DOHH2 (cell line): ENCODE results near the gene ANKRD33.
"Not testable (repeated sequence)": the region's sequence is repeated elsewhere in the genome, so short reads cannot be mapped to it uniquely, and the experiment has no call there.

Experiments used
- H3F3A ChIP-seq: fragments of 200-600 bp; sonication (generic), shearing (Covaris generic); 2 replicates; pipeline ENCODE4 v1.6.0; 2016; ENCODE audit warnings: antibody characterized with exemption, mild to moderate bottlenecking; ENCODE audit not compliant: control insufficient read depth, insufficient read depth
- H3K27ac ChIP-seq: fragments of 200-600 bp; sonication (generic); 2 replicates; pipeline ENCODE4 v1.5.1; 2014; ENCODE audit warnings: low read depth, mild to moderate bottlenecking, low read length, moderate library complexity
- H3K27me3 ChIP-seq: fragments of 200-600 bp; sonication (generic); 2 replicates; pipeline ENCODE4 v1.6.1; 2014; ENCODE audit warnings: mild to moderate bottlenecking, low read length, mixed read lengths; ENCODE audit not compliant: control insufficient read depth
- H3K36me3 ChIP-seq: fragments of 200-600 bp; sonication (generic); 2 replicates; pipeline ENCODE4 v1.6.1; 2014; ENCODE audit warnings: mild to moderate bottlenecking, low read length, moderate library complexity, mixed read lengths; ENCODE audit not compliant: control insufficient read depth
- H3K4me1 ChIP-seq: fragments of 200-600 bp; sonication (generic); 2 replicates; pipeline ENCODE4 v1.6.1; 2014; ENCODE audit warnings: mild to moderate bottlenecking, low read length, mixed read lengths; ENCODE audit not compliant: control insufficient read depth
- H3K4me2 ChIP-seq: fragments of 200-600 bp; sonication (generic); 2 replicates; pipeline ENCODE4 v1.6.0; 2014; ENCODE audit warnings: mild to moderate bottlenecking, low read length, moderate library complexity
- H3K4me3 ChIP-seq: fragments of 200-600 bp; sonication (generic); 2 replicates; pipeline ENCODE4 v1.5.1; 2014; ENCODE audit warnings: mild to moderate bottlenecking, low read length, mixed read lengths
- H3K79me2 ChIP-seq: fragments of 200-600 bp; sonication (generic); 2 replicates; pipeline ENCODE4 v1.6.1; 2014; ENCODE audit warnings: mild to moderate bottlenecking, low read length, mixed read lengths; ENCODE audit not compliant: control insufficient read depth
- H3K9me2 ChIP-seq: fragments of 200-600 bp; sonication (generic); replicated peaks from 2 replicates; pipeline ENCODE4 v1.6.1; 2014; ENCODE audit warnings: mild to moderate bottlenecking, low read length, mixed read lengths; ENCODE audit not compliant: control insufficient read depth
- H3K9me3 ChIP-seq: fragments of 200-600 bp; sonication (generic); 2 replicates; pipeline ENCODE4 v1.6.1; 2014; ENCODE audit warnings: antibody characterized with exemption, low read length, mixed read lengths; ENCODE audit not compliant: control insufficient read depth, insufficient read depth
- H4K20me1 ChIP-seq: fragments of 200-600 bp; sonication (generic); 2 replicates; pipeline ENCODE4 v1.6.0; 2014; ENCODE audit warnings: low read depth, mild to moderate bottlenecking, antibody characterized with exemption, low read length, moderate library complexity; ENCODE audit not compliant: control insufficient read depth, insufficient read depth
- CTCF ChIP-seq: fragments of 200-600 bp; sonication (generic); IDR thresholded peaks from one replicate; pipeline ENCODE4 v1.5.1; 2014; ENCODE audit warnings: antibody characterized with exemption, mild to moderate bottlenecking, low read depth, low read length; ENCODE audit not compliant: poor library complexity, severe bottlenecking
- EZH2phosphoT487 ChIP-seq: fragments of 200-600 bp; sonication (generic); IDR thresholded peaks from 2 replicates; pipeline ENCODE4 v1.6.1; 2017; ENCODE audit warnings: borderline replicate concordance, mild to moderate bottlenecking, antibody characterized with exemption, low read length, moderate library complexity, mixed read lengths

ANKRD33 gene

GRCh38 chr12:51884676-51885229 is 3.1 kb upstream of the ANKRD33 start:
- no peaks in the 10 kb centered on the region for H3K79me2 ChIP-seq
- peaks cover 12% of the 10 kb centered on the region for H3K4me1 ChIP-seq
- no peaks in the 10 kb centered on the region for H3F3A ChIP-seq
- no peaks in the 10 kb centered on the region for H3K9me2 ChIP-seq
- no peak overlapping the region for H3K4me3 ChIP-seq
- TF ChIP-seq CTCF: no peak
- TF ChIP-seq EZH2phosphoT487: no peak
- H3K27me3 ChIP-seq: no peaks in the 10 kb centered on the region
- no peak overlapping the region for H3K4me2 ChIP-seq
- no peak overlapping the region for H3K27ac ChIP-seq
- H4K20me1 ChIP-seq: no peaks in the 10 kb centered on the region
- H3K36me3 ChIP-seq: no peaks in the 10 kb centered on the region
- no peaks in the 10 kb centered on the region for H3K9me3 ChIP-seq

GRCh38 chr12:51885294-51886020 is 2.4 kb upstream of the ANKRD33 start:
- Histone ChIP-seq H3K4me2 (peak overlapping the region; percentile 81), H3K4me3 (peak overlapping the region; percentile 65), H3K4me1 (peaks cover 12% of the 10 kb centered on the region)
- not testable (repeated sequence) for H3F3A ChIP-seq, H3K27me3 ChIP-seq, H3K36me3 ChIP-seq, H3K9me3 ChIP-seq, H4K20me1 ChIP-seq, H3K9me2 ChIP-seq, H3K27ac ChIP-seq, H3K79me2 ChIP-seq

- Histone ChIP-seq H3K27ac (no peak overlapping the region), H3K4me3 (peak overlapping the region; percentile 65), H4K20me1 (no peaks in the 10 kb centered on the region), H3K9me3 (no peaks in the 10 kb centered on the region), H3K27me3 (no peaks in the 10 kb centered on the region), H3F3A (no peaks in the 10 kb centered on the region), H3K9me2 (no peaks in the 10 kb centered on the region), H3K36me3 (no peaks in the 10 kb centered on the region), H3K4me1 (peaks cover 12% of the 10 kb centered on the region), H3K4me2 (peak overlapping the region; percentile 81), H3K79me2 (no peaks in the 10 kb centered on the region)
- TF ChIP-seq EZH2phosphoT487: no peak
- no peak for TF ChIP-seq CTCF
Measured at GRCh38 chr12:51886021-51886710, 1.7 kb upstream of the ANKRD33 start.
